ENCODE data around the gene SMIM35.
"Not testable (repeated sequence)": the region's sequence is repeated elsewhere in the genome, so short reads cannot be mapped to it uniquely, and the experiment has no call there.

SMIM35 gene

DNA sequence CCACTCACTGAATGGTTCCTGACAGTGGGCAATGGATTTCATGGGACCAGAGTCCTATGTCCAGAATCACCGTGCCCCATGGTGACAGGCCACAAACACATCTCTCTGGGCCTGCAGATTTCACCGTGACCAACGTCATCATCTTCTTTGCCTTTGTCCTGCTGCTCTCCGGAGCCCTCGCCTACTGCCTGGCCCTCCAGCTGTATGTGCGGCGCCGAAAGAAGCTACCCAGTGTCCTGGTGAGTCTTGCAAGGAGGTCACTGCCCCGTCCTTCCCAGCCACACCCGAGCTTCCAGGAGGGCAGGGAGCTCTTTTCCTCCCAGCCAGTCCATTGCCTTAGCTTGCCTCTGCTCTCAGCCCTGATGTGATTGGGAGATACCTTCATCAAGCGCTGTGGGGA lies 91.3 kb downstream of the SMIM35 start:
- in situ Hi-C loops (cut with MboI; ENCODE audit: low sequenced_read_pairs), result no loop called here

DNA sequence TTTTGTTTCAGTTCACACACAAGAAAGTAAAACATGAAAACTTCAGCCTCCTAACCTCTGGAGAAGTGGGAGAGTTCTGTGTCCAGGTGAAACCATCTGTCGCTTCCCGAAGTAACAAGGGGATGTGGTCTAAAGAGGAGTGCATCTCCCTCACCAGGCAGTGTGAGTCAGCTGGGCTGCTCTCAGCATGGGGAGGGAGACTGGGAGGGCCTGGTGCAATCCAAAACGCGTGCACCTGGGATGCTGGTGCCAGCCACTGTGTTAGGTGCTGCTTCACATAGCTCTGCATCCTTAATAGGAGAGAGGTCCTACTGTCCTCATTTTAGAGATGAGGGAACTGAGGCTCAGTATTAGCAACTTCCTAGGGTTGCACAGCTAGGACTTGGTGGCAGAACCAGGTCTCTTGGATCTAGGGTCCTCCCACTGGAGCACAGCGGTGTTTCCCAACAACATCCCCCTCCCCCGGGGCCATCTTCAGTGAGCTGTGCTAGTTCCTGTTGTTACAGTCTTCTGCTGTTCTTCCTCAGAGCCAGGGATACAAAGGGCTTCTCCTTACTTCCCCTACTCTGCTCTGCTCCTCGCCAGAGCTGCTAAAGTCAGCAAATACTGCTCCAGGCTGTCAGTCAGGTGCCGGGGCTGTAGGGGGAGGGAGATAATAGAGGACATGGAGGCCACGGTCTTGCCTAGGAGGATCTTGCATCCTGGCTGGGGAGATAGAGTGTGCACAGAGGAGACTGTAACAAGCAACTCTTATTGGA lies 92.6 kb downstream of the SMIM35 start:
- in situ Hi-C loops (cut with MboI; ENCODE audit: low sequenced_read_pairs), result no loop called here

DNA sequence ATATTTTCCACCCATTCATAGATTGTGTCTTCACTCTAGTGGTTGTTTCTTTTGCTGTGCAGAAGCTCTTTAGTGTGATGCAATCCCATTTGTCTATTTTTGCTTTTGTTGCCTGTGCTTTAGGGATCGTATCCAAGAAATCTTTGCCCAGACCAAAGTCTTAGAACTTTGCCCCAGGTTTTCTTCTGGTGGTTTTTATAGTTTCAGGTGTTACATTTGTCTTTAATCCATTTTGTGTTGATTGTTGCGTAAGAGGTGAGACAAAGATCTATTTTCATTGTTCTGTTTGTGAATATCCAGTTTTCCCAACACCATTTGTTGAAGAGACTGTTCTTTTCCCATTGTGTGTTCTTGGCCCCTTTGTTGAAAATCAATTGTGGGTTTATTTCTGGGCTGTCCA lies 94.1 kb downstream of the SMIM35 start:
- in situ Hi-C loops (cut with MboI; ENCODE audit: low sequenced_read_pairs), result no loop called here

DNA sequence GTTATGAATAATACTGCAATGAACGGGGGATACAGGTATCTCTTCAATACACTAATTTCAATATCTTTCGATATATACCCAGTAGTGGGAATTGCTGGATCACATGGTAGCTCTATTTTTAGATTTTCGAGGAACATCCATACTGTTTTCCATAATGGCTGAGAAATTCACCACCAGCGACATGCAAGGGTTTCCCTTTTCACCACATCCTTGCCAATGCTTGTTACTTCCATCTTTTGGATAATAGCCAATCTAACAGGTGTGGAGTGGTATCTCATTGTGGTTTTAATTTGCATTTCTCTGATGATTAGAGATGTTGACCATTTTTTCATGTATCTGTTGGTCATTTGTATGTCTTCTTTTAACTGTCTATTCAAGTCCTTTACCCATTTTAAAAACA lies 94.6 kb downstream of the SMIM35 start:
- in situ Hi-C loops (cut with MboI; ENCODE audit: low sequenced_read_pairs), result no loop called here

DNA sequence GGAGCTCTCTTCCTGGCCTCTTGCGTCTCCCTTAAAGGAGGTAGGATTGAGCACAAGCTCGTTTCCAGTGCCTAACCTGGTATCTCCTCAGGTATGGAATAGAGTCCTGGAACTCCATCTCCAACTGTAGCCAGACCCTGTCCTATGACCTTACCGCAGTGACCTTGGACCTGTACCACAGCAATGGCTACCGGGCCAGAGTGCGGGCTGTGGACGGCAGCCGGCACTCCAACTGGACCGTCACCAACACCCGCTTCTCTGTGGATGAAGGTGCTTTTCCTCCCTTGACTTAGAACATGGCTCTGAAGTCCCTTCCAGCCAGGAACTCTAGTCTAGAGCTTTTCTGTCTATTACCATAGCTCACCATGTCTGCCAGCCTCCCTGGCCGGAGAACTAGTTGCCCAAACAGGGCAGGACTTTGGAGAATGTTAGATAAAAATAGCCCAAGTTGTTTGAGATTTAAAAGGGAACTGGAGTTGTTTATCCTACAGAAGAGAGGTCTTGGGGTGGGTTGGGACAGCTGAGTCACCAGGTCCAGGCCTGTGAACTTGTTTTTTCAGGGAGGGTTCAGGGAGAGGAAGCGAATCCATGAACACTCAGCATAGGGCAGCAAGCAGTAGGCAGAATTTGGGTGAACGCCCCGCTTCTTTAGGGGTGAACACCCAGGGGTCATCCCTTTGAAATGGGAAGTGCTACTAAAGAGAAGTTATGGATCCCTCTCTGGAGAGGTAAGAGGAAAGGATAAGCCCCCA lies 97.2 kb downstream of the SMIM35 start:
- in situ Hi-C loops (cut with MboI; ENCODE audit: low sequenced_read_pairs), result no loop called here

DNA sequence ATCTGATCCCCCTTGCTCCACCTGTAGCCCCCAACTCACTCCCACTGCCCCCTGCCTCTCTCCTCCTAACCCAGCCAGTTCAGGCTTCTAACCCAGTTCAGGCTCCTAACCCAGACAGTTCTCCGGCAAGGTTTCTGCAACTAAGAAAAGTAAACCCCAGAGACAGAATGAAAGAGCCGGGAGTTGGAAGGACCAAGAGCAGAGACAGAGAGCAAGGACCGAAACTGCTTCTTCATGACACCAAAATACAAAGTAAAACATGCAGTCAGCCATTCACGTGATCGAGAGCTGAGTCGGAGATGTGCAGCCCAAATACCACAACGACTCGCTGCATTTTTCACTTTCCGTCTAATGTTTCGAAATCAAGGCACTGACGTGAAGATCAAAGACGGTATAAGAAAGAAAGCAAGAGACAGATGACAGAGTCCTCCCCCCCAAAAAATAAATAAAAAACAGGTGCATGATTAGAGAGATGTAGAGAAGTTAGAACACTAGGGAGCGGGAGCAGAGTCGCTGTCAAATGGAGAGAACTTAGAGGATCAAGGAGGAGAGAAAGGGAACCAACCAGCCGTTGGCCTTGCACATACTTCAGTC lies 99.7 kb downstream of the SMIM35 start:
- in situ Hi-C loops (cut with MboI; ENCODE audit: low sequenced_read_pairs), result no loop called here

DNA sequence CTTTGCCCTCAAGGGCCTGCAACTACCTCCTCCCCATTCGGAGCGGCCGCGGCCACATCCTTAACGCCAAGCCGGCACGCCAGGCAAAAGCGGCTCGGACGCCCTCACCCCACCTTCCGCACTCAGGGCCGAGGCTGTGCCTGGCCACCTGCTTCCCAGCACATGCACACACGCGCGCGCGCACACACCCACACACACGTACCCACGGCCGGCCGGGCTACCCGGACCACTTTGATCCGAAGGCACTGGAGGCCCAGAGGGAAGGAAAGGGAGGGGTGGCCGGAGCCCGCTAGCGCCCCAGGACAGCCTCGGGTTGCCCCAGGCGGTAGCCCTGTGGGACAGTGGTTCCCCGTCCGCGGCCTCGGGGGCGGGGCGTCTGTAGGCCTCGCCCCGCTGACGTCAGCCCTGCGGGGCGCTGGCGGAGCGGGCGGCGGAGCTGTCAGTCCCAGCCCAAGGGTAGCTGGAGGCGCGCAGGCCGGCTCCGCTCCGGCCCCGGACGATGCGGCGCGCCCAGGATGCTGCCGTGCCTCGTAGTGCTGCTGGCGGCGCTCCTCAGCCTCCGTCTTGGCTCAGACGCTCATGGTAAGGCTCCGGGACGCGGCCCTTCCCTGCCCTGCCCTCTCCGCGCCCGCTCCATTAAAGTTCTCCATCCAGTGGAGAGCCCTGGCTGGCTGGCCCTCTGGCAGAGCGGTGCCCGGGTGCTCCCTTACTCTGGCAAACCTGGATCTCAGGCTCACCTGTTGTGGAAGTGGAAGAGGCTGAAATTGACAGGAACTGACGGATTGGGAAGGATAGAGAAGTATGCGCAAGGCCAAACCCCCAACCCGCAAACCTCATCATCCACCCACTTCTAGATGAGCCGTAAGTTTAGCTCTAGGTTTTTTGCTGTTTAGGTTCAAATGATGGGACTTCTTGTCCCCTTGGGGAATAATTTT lies 100.5 kb downstream of the SMIM35 start, which contains the start of gene IL10RA:
TSS of gene IL10RA (plus strand) at position 442 of the 935 bp plus-strand sequence. CDS start at position 516, 74 bp downstream.
- in situ Hi-C loops (cut with MboI; ENCODE audit: low sequenced_read_pairs), result no loop called here

DNA sequence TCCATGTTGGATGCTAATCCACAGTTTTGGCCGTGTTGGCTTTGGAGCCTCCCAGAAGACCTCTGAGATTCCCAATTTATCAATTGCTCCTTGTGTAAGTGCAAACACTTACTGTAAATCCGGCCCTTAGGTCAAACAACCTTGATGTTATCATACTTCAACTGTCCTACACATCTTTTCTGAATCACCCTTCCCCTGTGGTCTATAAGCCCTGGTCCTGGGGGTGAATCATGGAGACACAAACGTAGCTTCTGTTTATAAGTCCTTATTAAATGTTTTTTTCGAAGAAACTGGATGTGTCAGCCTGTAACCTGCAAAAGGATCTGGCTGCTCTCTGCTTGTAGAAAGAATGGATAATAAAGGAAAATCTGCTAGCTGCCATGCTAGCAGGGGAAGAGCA lies 102.3 kb downstream of the SMIM35 start:
- in situ Hi-C loops (cut with MboI; ENCODE audit: low sequenced_read_pairs), result no loop called here

DNA sequence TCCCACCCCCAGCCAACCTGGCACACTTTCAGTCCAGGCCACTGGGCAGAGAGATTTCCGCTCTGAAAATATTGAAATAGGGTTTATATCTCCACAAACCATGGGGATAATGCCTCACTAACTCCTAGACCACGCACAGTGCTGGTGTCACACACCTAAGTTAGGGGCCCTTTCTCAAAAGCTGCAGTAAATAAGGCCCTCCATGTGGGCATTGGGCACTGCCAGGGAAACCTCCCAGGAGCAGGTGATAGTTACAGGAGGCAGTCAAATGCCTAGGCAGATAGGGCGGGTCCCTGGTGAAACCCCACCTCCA lies 103.6 kb downstream of the SMIM35 start:
- in situ Hi-C loops (cut with MboI; ENCODE audit: low sequenced_read_pairs), result no loop called here

DNA sequence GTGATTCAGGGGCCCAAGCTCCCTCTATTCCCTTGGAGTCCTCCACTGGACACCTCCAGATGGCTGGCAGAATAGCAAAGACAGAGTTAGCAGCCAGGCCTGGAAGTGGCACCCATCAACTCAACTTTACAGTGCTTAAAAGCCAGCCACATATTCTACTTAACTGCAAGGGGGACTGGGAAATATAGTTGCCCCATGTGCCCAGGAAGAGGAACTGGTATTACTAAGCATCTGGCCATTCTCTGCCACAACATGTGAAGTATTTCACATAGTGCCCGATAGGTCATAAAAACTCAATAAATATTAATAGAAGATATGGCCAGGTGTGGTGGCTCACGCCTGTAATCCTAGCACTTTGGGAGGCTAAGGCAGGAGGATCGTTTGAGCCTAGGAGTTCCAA lies 106.0 kb downstream of the SMIM35 start:
- in situ Hi-C loops (cut with MboI; ENCODE audit: low sequenced_read_pairs), result no loop called here

DNA sequence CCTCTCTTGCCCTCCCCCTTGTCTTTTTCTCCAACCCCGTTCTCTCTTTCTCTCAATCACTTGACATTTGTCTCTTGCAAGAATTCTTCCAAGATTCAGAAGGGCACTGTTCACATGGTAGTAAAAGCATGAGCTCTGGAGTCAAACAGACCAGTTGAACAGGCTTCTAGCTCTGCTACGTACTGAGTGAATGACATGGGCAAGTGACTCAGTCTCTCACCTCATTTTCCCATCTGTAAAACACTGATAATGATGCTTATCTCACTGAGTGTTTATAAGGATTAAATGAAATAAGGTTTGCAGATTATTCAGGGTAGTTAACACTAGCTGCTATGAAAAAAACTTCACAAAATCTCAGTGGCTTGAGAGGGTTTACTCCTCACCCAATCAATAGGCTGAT lies 106.5 kb downstream of the SMIM35 start:
- in situ Hi-C loops (cut with MboI; ENCODE audit: low sequenced_read_pairs), result no loop called here

DNA sequence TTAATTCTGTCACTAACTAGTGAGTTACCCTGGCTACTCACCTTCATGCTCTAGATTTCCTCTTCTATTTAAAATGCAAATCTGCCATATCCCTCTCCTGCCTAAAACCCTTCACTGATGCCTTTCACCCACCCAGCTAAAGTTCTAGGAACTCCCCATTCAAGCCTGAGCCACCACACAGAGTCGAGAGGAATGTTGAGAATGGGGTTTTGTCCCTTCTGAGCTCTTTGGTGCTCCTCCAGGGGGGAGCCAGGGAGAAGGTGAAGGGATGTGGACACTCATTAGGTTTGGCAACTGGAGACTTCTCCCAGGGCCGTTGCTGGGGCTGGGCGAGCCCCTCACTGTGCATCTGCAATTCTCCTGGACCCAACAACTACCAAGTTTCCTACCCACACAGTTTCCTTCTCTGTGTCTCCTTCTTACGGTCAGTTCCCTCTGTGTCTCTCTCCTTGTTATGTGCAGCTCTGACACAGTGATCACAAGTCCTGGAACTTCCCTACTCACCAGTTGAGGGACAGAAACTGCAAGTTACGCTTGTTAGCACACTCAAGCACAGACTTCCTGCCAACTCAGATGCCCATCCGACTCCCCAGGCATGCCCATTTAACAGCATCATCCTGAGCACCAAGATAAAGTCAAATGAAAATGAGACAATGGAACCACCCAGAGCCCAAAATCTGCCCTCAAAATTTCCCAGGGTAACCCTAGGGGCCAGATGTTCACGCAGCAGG lies 107.1 kb downstream of the SMIM35 start:
- in situ Hi-C loops (cut with MboI; ENCODE audit: low sequenced_read_pairs), result no loop called here

DNA sequence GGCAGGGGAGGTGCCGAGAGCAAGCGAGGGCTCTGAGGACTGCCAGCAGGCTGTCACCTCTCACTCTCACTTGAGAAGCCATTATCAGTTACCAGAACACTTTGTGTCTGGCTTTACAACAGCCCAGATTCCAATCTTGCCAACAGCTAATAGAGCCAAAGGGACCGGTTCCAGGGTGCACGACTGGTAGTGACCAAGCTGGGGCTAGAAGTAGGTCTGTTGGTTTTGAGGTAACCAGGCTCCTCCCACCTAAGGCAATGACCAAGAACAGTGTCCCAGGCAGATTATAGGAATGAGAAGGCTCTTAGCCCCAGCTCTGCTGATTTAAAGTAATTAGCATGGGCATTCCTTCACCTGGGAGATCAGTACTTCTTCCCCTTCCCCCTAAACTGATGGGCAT lies 107.8 kb downstream of the SMIM35 start:
- in situ Hi-C loops (cut with MboI; ENCODE audit: low sequenced_read_pairs), result no loop called here

DNA sequence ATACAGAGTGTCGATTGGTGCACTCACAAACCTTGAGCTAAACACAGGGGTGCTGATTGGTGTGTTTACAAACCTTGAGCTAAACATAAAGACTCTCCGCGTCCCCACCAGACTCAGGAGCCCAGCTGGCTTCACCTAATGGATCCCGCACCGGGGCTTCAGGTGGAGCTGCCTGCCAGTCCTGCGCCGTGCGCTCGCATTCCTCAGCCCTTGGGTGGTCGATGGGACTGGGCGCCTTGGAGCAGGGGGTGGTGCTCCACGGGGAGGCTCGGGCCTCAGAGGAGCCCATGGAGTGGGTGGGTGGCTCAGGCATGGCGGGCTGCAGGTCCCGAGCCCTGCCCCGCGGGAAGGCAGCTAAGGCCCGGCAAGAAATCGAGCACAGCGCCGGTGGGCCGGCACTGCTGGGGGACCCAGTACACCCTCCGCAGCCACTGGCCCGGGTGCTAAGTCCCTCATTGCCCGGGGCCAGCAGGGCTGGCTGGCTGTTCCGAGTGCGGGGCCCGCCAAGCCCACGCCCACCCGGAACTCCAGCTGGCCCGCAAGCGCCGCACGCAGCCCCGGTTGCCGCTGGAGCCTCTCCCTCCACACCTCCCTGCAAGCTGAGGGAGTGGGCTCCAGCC lies 108.4 kb downstream of the SMIM35 start:
- in situ Hi-C loops (cut with MboI; ENCODE audit: low sequenced_read_pairs), result not testable (repeated sequence)

DNA sequence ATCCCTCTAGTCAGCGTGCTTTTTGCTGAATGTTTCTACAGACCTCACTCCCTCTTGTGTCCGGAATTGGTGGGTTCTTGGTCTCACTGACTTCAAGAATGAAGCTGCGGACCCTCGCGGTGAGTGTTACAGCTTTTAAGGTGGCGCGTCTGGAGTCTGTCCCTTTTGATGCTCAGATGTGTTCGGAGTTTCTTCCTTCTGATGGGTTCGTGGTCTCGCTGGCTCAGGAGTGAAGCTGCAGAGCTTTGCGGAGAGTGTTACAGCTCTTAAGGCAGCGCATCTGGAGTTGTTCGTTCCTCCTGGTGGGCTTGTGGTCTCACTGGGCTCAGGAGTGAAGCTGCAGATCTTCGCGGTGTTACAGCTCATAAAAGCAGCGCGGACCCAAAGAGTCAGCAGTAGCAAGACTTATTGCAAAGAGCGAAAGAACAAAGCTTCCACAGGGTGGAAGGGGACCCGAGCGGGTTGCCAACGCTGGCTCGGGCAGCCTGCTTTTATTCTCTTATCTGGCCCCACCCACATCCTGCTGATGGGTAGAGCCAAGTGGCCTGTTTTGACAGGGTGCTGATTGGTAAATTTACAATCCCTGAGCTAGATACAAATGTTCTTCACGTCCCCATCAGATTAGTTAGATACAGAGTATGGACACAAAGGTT lies 109.0 kb downstream of the SMIM35 start:
- in situ Hi-C loops (cut with MboI; ENCODE audit: low sequenced_read_pairs), result not testable (repeated sequence)

DNA sequence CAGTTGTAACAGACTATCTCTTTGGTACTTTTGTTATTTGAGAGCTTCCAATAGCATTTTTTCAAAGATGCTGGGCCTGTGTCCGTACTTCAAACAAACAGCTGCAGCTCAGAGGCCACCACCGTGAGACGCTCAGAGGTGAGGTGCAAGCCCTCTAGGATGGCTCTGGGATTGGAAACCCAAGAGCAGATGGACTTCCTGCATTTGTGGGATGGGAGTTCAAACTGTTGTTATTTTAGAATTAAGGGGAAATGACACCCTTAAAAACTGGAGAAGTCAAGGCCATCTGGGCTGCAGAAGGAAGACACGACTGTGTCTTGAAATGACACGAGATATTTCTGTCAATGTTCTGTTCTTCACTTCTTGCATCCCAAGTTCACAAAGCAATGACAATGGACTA lies 109.7 kb downstream of the SMIM35 start:
- in situ Hi-C loops (cut with MboI; ENCODE audit: low sequenced_read_pairs), result no loop called here

DNA sequence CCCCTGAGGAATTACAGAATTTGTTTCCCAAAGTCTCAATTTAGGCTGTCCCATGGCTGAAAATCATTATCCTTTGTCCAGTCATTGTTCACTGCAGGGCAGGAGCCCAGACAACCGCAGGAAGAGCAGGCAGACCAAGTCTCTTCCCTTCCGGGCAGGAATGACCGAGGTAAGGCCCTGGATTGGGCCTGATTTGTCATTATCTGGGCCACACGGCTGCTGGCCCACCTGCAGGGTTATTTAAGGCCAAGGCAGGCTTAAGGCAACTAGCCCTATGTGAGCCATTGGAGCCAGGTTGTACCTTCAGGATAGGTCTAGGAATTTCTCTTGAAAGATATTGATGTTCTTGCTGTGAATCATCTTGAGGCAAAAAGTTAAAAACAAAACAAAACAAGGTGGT lies 110.3 kb downstream of the SMIM35 start:
- in situ Hi-C loops (cut with MboI; ENCODE audit: low sequenced_read_pairs), result no loop called here

DNA sequence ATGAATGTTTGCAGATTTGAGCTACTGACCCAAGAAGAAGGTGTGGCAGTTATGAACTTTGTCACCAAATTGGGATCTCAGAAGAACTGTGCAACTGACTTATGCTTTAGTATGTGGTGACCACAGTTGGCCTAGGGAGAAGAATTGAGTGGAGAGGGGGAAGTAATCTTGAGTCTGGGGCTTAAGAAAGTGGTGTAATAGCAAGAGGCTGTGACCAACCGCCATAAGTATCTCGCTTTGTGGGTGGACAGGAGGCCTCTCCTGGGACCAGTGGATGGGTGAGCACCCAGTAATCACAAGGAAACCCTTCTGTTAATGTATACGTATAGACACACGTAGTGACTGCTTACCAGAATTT lies 113.3 kb downstream of the SMIM35 start:
- in situ Hi-C loops (cut with MboI; ENCODE audit: low sequenced_read_pairs), result no loop called here

DNA sequence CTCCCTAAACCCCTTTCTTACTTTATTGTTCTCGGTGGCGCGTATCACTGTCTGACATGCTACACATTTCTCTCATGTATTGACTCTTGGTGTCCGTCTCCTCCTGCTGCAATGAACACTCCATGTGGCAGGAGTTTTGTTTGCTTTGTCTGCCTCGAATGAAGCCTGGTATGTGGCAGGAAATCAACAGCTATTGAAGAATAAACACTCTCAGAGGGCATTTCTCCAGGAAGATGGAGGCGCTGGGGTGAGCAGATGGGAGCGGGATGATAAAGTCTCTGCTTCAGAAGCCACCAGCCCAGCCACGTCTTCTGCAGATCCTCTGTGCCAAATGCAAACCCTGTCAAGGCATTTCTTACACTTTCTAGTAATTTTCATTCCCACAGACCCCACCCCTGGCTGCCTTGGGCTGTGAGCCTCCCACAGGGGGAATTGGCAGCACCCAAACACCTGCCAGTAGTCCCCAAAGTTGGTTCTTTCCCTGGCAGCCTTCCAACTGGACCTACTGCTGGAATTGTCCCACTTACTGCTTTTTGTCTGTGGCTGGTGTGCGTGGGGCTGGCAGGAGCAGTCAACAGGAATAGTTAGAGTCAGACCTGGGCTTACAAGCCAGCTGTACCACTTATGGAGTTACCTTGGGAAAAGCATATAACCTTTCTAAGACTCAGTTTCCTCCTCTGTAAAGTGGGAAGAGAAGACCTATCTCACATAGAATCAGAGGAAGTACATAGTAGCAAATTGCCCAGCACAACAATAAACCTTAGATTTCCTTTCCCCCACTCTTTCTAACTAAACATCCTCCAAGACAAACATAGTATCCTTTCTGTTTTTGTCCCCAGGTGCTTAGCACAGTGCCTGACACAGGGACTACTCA lies 113.9 kb downstream of the SMIM35 start:
- in situ Hi-C loops (cut with MboI; ENCODE audit: low sequenced_read_pairs), result no loop called here

Measured in HL-60/S4 treated with retinoic acid at 250 ng/mL for 4 days and 3 days (cell line).